Lower leg skin (tissue), 4 donors: Measurements from ENCODE around the gene ADAM33. TPM values are rescaled to one million over a fixed set of nuclear protein-coding genes. Genes with fewer than 3 reads are reported as not detected.
A peak's percentile ranks its signal among the peaks of the same experiment; 100 is the strongest.

Experiments
- DNase-seq, 2 donors: peaks; one replicate each; pipeline ENCODE4 v3.0.0-alpha.2; 2019; ENCODE audit warnings: low spot score in 2 of 2
- H3K4me3 ChIP-seq: fragments of 200-600 bp; sonication (generic); 2 replicates; pipeline ENCODE4 v1.5.1; 2017; ENCODE audit warnings: mild to moderate bottlenecking, low read depth; ENCODE audit not compliant: poor library complexity, severe bottlenecking
- POLR2A ChIP-seq, 2 donors: fragments of 450-650 bp; IDR thresholded peaks; one replicate each; pipeline ENCODE4 v1.6.1; 2016 to 2017; ENCODE audit warnings: antibody characterized with exemption in 2 of 2, mild to moderate bottlenecking in 1 of 2, moderate library complexity in 1 of 2
- WGBS, 2 donors: methylation state at CpG; one replicate each; pipeline ENCODE4 v1.1.5; 2018; 5-methylcytosine and 5-hydroxymethylcytosine counted together
- intact Hi-C: fragments of 100-400 bp; cut with DNase I; formaldehyde crosslinking; loops from one replicate; pipeline ENCODE4 v1.15.0; 2023; ENCODE audit warnings: low total_unique reads
- total RNA-seq, 4 donors: library from RNA; depleted of rRNA; stranded (reverse); fragments of >200 nt; gene quantifications; one replicate each; pipeline ENCODE4 v1.1.0, GENCODE V29; 2016
- TF ChIP-seq, protein P1 (sequence below), 3 donors: fragments of 450-650 bp; IDR thresholded peaks; one replicate each; pipeline ENCODE4 v1.5.1; 2016; ENCODE audit warnings: antibody characterized with exemption in 3 of 3, mild to moderate bottlenecking in 3 of 3, moderate library complexity in 2 of 3

Gene ADAM33
- total RNA-seq, 4 donors from 2014 or later, result 8.0 to 13.7 (median 11.1) TPM

DNA sequence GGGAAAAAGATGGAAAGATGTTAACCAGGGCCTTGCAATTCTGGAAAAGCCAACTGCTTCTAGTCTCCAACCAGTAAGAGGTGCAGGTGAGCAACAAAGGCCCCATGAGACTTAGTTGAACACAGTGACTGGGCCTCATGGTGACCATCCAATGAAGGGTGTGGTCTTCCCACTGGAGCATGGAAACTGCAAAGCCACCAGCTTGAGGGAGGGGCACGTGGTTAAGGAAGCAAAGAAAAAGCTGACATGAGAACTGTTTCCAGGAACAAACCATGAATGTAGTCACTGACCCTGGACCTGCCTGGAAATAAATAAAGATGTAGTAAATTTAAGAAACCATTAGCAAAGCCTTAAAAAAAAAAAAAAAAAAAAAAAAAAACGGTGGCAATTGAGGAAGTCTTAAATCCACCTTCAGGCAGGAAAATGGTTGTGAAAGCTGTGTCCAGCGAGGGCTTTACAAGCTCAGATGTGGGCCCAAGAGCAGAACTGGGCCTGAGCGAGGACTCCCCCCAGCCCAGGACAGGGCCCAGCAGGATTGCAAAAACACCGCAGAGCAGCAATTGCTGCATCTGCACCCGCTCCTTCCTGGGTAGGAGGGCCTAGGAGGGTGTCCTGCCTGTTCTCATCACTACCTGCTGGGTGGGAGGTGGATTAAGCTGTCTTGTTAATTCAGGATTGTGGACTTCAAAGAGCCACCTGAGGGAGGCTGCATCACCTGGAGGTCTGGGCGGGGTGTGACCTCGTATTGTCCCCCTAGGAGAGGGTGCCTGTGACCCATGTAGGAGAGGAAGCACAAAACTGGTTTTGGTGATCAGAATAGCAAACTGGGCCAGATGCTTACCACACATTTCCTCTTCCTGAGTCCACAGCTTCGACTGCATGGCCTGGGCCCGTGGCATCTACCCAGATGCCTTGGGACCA, 28.9 kb downstream of the ADAM33 start:
- no peak overlapping the region for H3K4me3 ChIP-seq
- WGBS, 2 donors, result 77 to 84% methylated on average over 10 of the region's 10 CpGs
- DNase-seq, result peak in 1 of 2 donors; percentile 60
- intact Hi-C loops, result no loop called here
- TF ChIP-seq, protein P1, sequence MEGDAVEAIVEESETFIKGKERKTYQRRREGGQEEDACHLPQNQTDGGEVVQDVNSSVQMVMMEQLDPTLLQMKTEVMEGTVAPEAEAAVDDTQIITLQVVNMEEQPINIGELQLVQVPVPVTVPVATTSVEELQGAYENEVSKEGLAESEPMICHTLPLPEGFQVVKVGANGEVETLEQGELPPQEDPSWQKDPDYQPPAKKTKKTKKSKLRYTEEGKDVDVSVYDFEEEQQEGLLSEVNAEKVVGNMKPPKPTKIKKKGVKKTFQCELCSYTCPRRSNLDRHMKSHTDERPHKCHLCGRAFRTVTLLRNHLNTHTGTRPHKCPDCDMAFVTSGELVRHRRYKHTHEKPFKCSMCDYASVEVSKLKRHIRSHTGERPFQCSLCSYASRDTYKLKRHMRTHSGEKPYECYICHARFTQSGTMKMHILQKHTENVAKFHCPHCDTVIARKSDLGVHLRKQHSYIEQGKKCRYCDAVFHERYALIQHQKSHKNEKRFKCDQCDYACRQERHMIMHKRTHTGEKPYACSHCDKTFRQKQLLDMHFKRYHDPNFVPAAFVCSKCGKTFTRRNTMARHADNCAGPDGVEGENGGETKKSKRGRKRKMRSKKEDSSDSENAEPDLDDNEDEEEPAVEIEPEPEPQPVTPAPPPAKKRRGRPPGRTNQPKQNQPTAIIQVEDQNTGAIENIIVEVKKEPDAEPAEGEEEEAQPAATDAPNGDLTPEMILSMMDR (IDR thresholded peaks at IDR 0.05), result no peak
- no peak for TF ChIP-seq POLR2A (IDR thresholded peaks at IDR 0.05)

DNA sequence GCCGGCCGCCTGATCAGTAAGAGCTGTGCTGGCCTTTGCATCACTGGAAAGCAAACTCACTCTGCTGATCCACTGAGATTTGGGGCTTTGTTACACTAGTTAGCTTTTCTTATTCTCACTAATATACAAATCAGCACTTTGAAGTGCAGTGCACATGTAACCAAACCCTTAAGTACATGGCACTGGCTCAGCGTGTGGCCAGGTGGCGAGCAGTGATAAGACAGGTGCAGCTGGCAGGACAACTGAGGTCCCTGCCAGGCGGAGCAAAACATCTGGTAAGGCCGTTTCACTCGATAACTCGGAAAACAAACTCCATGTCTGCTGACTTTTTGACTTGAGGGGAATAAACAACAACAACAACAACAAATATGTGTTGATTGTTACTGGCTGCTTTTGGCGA, 29.6 kb downstream of the ADAM33 start:
- 95 to 97% methylated on average over 9 of the region's 9 CpGs for WGBS, 2 donors
- H3K4me3 ChIP-seq, result no peak overlapping the region
- peak in 1 of 2 donors; percentile 43 for DNase-seq
- TF ChIP-seq, protein P1 (IDR thresholded peaks at IDR 0.05), result no peak
- TF ChIP-seq POLR2A (IDR thresholded peaks at IDR 0.05), result no peak
- intact Hi-C loops, result no loop called here

- intact Hi-C loops, result no loop called here
- 90 to 92% methylated on average over 9 of the region's 9 CpGs for WGBS, 2 donors
- TF ChIP-seq, protein P1 (IDR thresholded peaks at IDR 0.05), result no peak
- no peak for TF ChIP-seq POLR2A (IDR thresholded peaks at IDR 0.05)
- H3K4me3 ChIP-seq, result no peak overlapping the region
- DNase-seq, result peak in 1 of 2 donors; percentile 60
These were observed 30.4 kb downstream of the ADAM33 start for GRCh38 chr20:3651204-3651962.

GRCh38 chr20:3648951-3649350, 32.9 kb downstream of the ADAM33 start:
- intact Hi-C loops, result no loop called here
- WGBS, 2 donors, result 80% methylated on average over 9 of the region's 9 CpGs

DNA sequence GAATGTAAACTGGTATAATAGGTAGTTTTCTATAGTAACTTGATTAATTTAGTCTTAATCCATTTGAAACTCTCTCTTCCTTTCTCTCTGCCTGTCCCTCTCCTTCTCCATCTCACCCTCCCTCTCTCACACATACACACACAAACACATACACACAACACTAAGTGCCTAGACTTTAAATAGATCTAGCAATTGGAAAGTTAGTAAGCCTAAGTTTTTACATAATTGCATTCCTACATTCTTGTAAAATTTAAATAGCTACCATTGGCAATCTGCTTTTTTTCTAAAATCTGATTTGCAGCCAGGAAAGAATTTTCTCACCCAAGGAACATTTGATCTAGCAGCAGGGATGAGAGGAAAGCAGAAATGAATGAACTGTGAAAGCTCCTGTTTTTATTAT, 34.3 kb downstream of the ADAM33 start:
- DNase-seq, result no peak
- intact Hi-C loops, result no loop called here
- H3K4me3 ChIP-seq, result no peak overlapping the region
- no peak for TF ChIP-seq POLR2A (IDR thresholded peaks at IDR 0.05)
- TF ChIP-seq, protein P1 (IDR thresholded peaks at IDR 0.05), result no peak

More at GRCh38 chr20:3648951-3649350, 32.9 kb downstream of the ADAM33 start:
- peak in 1 of 2 donors; percentile 59 for DNase-seq
- TF ChIP-seq, protein P1 (IDR thresholded peaks at IDR 0.05), result no peak
- TF ChIP-seq POLR2A (IDR thresholded peaks at IDR 0.05), result no peak
- H3K4me3 ChIP-seq, result no peak overlapping the region
